GM04504 (cell line): ENCODE data around the gene RALGPS1.
"Not testable (repeated sequence)": the region's sequence is repeated elsewhere in the genome, so short reads cannot be mapped to it uniquely, and the experiment has no call there.

Experiments
- DNase-seq: peaks from one replicate; pipeline ENCODE4 v3.0.0-alpha.2; 2012; ENCODE audit warnings: low read depth

RALGPS1 gene

GRCh38 chr9:126989847-126990842, 75.6 kb downstream of the RALGPS1 start:
- no peak for DNase-seq

- DNase-seq: no peak
Measured at GRCh38 chr9:126991183-126991582, 76.6 kb downstream of the RALGPS1 start.

- DNase-seq: no peak
Measured at GRCh38 chr9:126992427-126992826, 77.8 kb downstream of the RALGPS1 start.

GRCh38 chr9:126999315-127000068, 84.9 kb downstream of the RALGPS1 start:
- no peak for DNase-seq

GRCh38 chr9:127004946-127005769, 90.6 kb downstream of the RALGPS1 start:
- no peak for DNase-seq

- DNase-seq: no peak
Measured at GRCh38 chr9:127005770-127006314, 91.3 kb downstream of the RALGPS1 start.

GRCh38 chr9:127007638-127008037, 93.1 kb downstream of the RALGPS1 start:
- DNase-seq: no peak

GRCh38 chr9:127008076-127008475, 93.5 kb downstream of the RALGPS1 start:
- no peak for DNase-seq

- DNase-seq: no peak
Measured at GRCh38 chr9:127011772-127012171, 97.2 kb downstream of the RALGPS1 start.

GRCh38 chr9:127012250-127012649, 97.7 kb downstream of the RALGPS1 start:
- no peak for DNase-seq

GRCh38 chr9:127013597-127013996, 99.0 kb downstream of the RALGPS1 start:
- no peak for DNase-seq

GRCh38 chr9:127014216-127014909, 99.8 kb downstream of the RALGPS1 start:
- no peak for DNase-seq

GRCh38 chr9:127014910-127015540, 100.4 kb downstream of the RALGPS1 start:
- DNase-seq: no peak

- DNase-seq: no peak
Measured at GRCh38 chr9:127015921-127016512, 101.4 kb downstream of the RALGPS1 start.

GRCh38 chr9:127017979-127018378, 103.4 kb downstream of the RALGPS1 start:
- not testable (repeated sequence) for DNase-seq

- DNase-seq: no peak
Measured at GRCh38 chr9:127018935-127019334, 104.4 kb downstream of the RALGPS1 start.

- no peak for DNase-seq
Measured at GRCh38 chr9:127020036-127020801, 105.6 kb downstream of the RALGPS1 start.

- no peak for DNase-seq
Measured at GRCh38 chr9:127020802-127021078, 106.2 kb downstream of the RALGPS1 start.

GRCh38 chr9:127021664-127022363, 107.2 kb downstream of the RALGPS1 start:
- DNase-seq: peak; percentile 97
